Esophagus muscularis mucosa (tissue), 4 donors: ENCODE data around the gene CRISPLD2. TPM values are rescaled to one million over a fixed set of nuclear protein-coding genes. Genes with fewer than 3 reads are reported as not detected.

ENCODE experiments used
- DNase-seq: peaks from one replicate; pipeline ENCODE4 v3.0.0-alpha.2; 2017; ENCODE audit errors: extremely low spot score
- H3K27ac ChIP-seq, 4 donors: fragments of 200-600 bp; sonication (generic); replicated peaks in 1 of 4; 1 replicate in 3 of 4; 2 replicates in 1 of 4; pipeline ENCODE4 v1.5.1; 2016 to 2019; ENCODE audit warnings: mild to moderate bottlenecking in 1 of 4
- H3K27me3 ChIP-seq, 4 donors: fragments of 200-600 bp; sonication (generic); one replicate each; pipeline versions ENCODE4 v1.5.1 to v1.6.0; 2016 to 2019
- H3K36me3 ChIP-seq, 4 donors: fragments of 200-600 bp; sonication (generic); one replicate each; pipeline ENCODE4 v1.5.1; 2016 to 2019
- H3K4me1 ChIP-seq, 4 donors: fragments of 200-600 bp; sonication (generic); one replicate each; pipeline ENCODE4 v1.5.1; 2016 to 2019
- H3K4me3 ChIP-seq, 4 donors: fragments of 200-600 bp; sonication (generic); 1 replicate in 2 of 4; 2 replicates in 2 of 4; pipeline ENCODE4 v1.5.1; 2016 to 2019; ENCODE audit warnings: mild to moderate bottlenecking in 4 of 4, moderate library complexity in 1 of 4
- H3K9me3 ChIP-seq, 4 donors: fragments of 200-600 bp; sonication (generic); 1 replicate in 3 of 4; 2 replicates in 1 of 4; pipeline ENCODE4 v1.5.1; 2016 to 2019
- CTCF ChIP-seq, 3 experiments: fragments of 200-600 bp in 2 of 3; fragments of 450-650 bp in 1 of 3; sonication (generic) in 2 of 3; IDR thresholded peaks; one replicate each; pipeline ENCODE4 v1.5.1; 2017 to 2019; ENCODE audit warnings: antibody characterized with exemption in 3 of 3, mild to moderate bottlenecking in 2 of 3, moderate library complexity in 1 of 3
- EP300 ChIP-seq: sonication (generic); formaldehyde crosslinking; IDR thresholded peaks from one replicate; pipeline ENCODE4 v1.6.1; 2017; ENCODE audit warnings: antibody characterized with exemption
- POLR2A ChIP-seq: fragments of 450-650 bp; IDR thresholded peaks from one replicate; pipeline ENCODE4 v1.6.1; 2017; ENCODE audit warnings: antibody characterized with exemption, moderate library complexity, mild to moderate bottlenecking, low read depth
- POLR2AphosphoS5 ChIP-seq, 2 donors: sonication (generic); formaldehyde crosslinking; IDR thresholded peaks; one replicate each; pipeline ENCODE4 v1.6.1; 2017; ENCODE audit warnings: antibody characterized with exemption in 2 of 2
- WGBS: methylation state at CpG from one replicate; pipeline ENCODE4 v1.1.5; 2018; 5-methylcytosine and 5-hydroxymethylcytosine counted together
- intact Hi-C: fragments of 100-400 bp; cut with DNase I; formaldehyde crosslinking; loops from one replicate; pipeline ENCODE4 v1.15.1; 2023
- total RNA-seq, 4 donors: library from RNA; depleted of rRNA; stranded (reverse); fragments of >200 nt; gene quantifications; one replicate each; pipeline versions ENCODE4 v1.1.0 to v1.2.1, GENCODE V29; 2016

CRISPLD2 gene
- total RNA-seq, 4 donors from 2014 or later = 230 to 568 (median 289) TPM

- Histone ChIP-seq H3K27ac (peak overlapping the region; percentile 41 to 55 (median 53)), H3K27me3 (no peaks in the 10 kb centered on the region), H3K9me3 (peaks cover 0 to 3% (median 0%) of the 10 kb centered on the region in 4 donors), H3K4me3 (no peak overlapping the region), H3K4me1 (peaks cover 19 to 50% (median 48%) of the 10 kb centered on the region in 4 donors), H3K36me3 (no peaks in the 10 kb centered on the region)
- WGBS = 75% methylated on average over 24 of the region's 34 CpGs
- DNase-seq = no peak
- TF ChIP-seq EP300 = no peak
- no peak for TF ChIP-seq CTCF (IDR thresholded peaks at IDR 0.05)
- TF ChIP-seq POLR2A = no peak
- no peak for TF ChIP-seq POLR2AphosphoS5 (IDR thresholded peaks at IDR 0.05)
- intact Hi-C loops = no loop called here
These were observed 108.1 kb downstream of the CRISPLD2 start for GRCh38 chr16:84927621-84928591.

GRCh38 chr16:84928679-84929420, 109.1 kb downstream of the CRISPLD2 start:
- Histone ChIP-seq H3K27ac (peak overlapping the region; percentile 41 to 62 (median 53)), H3K36me3 (no peaks in the 10 kb centered on the region), H3K4me1 (peaks cover 22 to 49% (median 45%) of the 10 kb centered on the region in 4 donors), H3K27me3 (no peaks in the 10 kb centered on the region), H3K9me3 (peaks cover 0 to 3% (median 0%) of the 10 kb centered on the region in 4 donors), H3K4me3 (no peak overlapping the region)
- TF ChIP-seq POLR2AphosphoS5 (IDR thresholded peaks at IDR 0.05) = peak in 1 of 2 donors; percentile 48
- no peak for TF ChIP-seq EP300
- 60% methylated on average over 9 of the region's 16 CpGs for WGBS
- intact Hi-C loops = no loop called here
- DNase-seq = no peak

GRCh38 chr16:84929421-84930297, 109.9 kb downstream of the CRISPLD2 start:
- Histone ChIP-seq H3K27ac (peak overlapping the region; percentile 11 to 62 (median 39)), H3K36me3 (no peaks in the 10 kb centered on the region), H3K4me3 (no peak overlapping the region), H3K9me3 (peaks cover 0 to 3% (median 0%) of the 10 kb centered on the region in 4 donors), H3K4me1 (peaks cover 25 to 48% (median 43%) of the 10 kb centered on the region in 4 donors), H3K27me3 (no peaks in the 10 kb centered on the region)
- intact Hi-C loops = no loop called here
- TF ChIP-seq POLR2AphosphoS5 (IDR thresholded peaks at IDR 0.05) = no peak
- no peak for TF ChIP-seq POLR2A
- TF ChIP-seq CTCF (IDR thresholded peaks at IDR 0.05) = no peak
- TF ChIP-seq EP300 = no peak
- DNase-seq = no peak
- WGBS = 85% methylated on average over 34 of the region's 36 CpGs

- H3K4me1 ChIP-seq = peaks cover 25 to 45% (median 37%) of the 10 kb centered on the region in 4 donors
- 76% methylated on average over 8 of the region's 8 CpGs for WGBS
- no peaks in the 10 kb centered on the region for H3K36me3 ChIP-seq
- no peaks in the 10 kb centered on the region for H3K27me3 ChIP-seq
- DNase-seq = no peak
- peak overlapping the region in 1 of 4 donors; percentile 11 for H3K27ac ChIP-seq
- intact Hi-C loops = no loop called here
- no peak overlapping the region for H3K4me3 ChIP-seq
- no peak for TF ChIP-seq CTCF (IDR thresholded peaks at IDR 0.05)
- TF ChIP-seq POLR2AphosphoS5 (IDR thresholded peaks at IDR 0.05) = no peak
- no peak for TF ChIP-seq EP300
- no peak for TF ChIP-seq POLR2A
- H3K9me3 ChIP-seq = peaks cover 0 to 3% (median 0%) of the 10 kb centered on the region in 4 donors
These were observed 110.7 kb downstream of the CRISPLD2 start for GRCh38 chr16:84930298-84931106.
